Measurements from ENCODE around the gene KIRREL3.

Gene KIRREL3

DNA sequence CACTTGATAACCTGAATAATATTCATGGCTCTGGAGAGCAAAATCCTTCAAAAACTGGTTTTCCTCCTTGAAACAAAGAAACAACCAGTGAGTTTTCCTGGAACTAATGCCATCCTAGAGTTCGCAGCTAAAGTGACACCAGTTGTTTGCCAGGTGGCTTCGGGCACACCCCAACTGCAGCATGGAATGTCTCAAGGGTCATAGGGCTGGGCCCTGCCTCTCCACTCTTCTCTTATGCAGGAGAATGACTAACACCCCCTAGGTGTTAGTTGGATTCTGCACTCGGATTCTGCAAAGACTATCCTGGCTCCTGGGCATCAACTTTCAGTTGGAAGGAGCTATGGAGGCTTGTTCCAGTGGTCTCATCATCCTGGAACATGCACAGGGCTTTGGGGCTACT, 98.8 kb downstream of the KIRREL3 start:
- no peak for FAIRE-seq

DNA sequence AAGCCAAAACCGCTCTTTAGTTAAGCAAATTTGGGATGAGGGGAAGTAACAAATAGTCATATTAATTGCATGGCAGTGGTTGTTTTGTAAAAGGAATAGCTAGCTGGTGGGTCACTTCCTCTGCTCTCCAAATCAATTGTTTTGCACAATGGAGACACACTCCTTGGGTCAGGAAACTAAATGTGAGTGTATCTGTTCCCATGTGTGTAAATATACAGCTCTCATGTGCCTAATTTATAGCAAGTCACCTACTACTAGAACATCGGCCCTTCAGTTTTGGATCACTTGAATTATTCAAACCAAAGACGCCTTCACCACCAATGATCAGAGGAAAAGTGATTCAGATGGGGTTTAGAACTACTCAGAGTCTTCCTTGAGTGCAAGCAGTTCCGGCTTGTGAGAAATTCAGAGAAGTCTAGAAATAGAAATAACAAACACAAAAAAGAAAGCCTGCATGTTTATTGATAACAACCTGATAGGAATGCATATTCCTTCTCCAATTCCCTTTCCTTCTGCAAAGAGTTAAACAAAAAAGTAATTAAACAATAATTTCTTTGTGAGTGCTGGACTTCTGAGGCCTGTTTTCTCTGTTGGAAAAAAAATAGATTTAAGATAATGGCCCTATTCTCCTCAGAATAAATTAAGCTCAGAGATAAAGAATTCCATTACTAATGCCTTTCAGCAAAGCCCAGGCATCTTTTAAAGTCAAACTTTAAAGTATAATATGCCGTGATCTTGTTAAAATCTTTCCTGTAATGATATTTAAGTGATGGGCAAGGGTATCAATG, 100.4 kb downstream of the KIRREL3 start:
- no peak for FAIRE-seq

DNA sequence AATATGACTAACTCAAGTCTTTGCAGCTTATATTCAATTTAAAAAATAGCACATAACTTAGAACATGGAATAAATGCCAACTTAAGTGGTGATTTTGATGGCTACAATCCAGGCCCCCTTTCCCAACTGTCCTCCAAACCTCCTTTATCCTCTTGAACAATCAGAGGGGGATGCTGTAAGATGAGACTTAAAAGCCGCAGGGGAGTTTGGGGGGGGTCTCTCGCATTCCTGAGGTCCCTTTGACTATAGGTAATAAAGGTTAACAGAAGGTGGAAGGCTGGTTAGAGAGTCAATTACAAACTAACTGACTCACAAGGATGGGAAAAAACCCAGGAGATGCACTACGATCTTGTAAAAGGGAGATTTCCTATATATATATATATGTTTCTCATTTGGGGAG, 101.8 kb downstream of the KIRREL3 start:
- no peak for FAIRE-seq

DNA sequence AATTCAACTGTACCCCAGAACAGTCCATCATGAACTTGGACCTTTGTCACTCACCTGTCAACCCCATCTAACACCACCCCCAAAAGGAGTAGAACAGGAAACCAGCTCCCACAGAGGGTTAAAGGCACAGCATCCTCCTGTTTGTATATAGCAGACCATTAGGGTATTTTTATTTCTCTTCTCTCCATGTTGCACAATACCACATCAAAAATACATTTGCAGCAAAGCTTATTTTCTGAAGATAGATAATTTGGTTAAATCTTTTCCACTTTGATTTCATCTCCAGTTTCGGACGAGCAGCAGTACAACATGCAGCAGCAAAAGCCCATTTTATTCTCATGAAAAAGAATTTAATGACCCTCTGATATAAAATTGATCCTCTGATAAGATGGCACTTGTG, 103.1 kb downstream of the KIRREL3 start:
- FAIRE-seq = no peak

DNA sequence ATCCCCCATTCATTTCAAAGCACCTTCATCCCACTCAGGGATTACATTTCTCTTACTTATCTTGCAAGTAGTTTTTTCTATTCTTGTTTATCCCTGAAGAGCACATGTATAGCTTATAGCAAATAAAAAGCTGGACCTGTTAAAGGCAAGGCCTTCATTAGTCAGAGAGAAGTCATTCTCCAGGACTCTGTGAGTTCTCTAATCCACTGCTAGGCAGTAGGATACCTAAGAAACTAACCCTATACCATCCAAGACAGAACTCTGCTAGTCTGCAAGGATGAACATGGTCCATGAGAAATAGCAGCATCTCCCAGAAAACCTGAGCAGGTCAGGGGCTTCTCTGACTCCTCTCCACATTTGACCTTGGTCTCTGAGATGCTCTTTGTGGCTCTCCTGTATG, 104.5 kb downstream of the KIRREL3 start:
- no peak for FAIRE-seq

DNA sequence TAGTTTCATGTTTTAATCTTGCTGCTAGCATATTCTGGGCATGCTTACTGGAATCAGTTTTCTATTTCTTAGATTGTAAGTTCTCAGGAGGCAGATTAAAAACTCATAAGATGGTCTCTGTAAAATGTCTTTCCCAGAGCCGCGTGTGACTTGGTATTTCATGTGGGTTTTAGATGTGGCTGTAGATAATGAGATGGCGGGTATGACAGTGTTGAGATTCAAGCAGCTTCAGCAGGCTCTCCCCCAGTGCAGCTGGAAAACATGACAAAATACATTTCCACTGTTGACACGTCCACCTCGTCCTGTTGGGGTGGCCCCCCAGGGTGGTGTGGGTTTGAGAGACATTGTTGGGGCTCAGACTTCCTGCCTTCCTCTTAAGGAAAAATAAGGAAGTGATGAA, 106.8 kb downstream of the KIRREL3 start:
- FAIRE-seq = no peak

DNA sequence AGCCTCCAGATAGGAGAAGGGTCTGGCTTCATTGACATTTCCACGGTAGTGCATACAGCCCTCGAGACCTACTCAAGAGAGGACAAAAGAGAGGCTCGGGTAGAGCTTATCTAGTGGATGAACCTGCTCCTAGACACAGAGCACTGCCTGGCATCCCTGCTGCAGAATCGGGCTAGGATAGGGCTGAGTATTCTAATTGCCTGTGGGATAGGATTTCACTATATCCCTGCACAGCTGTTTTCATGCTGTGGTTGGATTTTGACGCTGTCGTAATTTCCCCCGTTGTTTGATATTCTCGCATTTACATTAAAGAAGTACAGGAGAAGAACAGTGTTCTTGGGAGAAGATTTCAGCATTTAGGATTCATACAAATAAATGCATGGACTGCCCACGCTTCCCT, 107.8 kb downstream of the KIRREL3 start:
- no peak for FAIRE-seq

DNA sequence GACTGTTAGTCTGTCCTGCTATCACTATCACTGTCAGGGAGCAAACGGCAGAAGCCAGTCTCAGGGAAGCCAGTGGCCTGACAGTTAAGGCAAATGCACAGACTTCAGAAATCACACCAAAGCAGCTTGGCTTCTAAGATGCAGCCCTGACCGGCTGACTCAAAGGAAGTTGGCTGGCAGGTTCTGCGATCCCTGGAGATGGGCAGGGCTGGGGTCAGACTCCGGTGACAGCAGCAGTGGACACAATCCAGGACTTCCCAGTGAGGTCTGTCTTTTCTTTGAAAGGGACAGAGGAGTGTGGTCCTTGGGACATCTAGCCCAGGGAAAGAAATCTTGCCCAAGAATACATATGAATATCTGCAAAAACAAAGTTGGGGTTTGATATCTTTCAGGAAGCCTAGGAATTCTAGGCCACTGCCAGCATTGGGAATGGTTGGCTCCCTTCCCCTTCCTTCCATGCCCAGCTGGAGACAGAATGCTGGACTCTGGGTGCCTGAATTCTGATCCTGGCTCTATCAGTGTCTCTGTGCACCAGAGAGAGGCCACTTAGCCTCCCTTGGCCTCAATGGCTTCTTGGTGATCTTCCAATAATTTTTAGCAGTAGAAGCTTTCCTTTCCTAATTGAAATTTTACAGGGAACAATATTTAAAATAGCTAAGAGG, 108.9 kb downstream of the KIRREL3 start:
- FAIRE-seq = no peak

DNA sequence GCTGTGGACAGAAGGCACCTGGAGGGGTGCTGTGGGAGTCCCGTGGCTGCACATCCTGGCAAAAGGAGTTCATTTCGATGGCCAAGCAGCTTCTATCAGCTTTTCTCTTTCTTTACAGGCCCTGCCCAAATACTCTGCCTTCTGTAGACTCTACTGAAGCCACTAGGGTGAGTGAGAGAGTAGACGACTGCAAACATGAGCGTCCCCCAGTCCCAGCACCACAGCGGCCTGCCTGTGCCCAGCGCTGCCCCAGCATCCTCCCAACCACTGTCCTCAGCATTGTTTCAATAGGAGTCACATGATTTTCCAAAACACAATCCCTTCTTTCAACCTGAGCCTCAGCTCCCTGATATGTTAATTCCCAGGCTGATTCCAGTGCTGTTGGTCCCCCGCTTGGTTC, 110.0 kb downstream of the KIRREL3 start:
- FAIRE-seq = no peak

DNA sequence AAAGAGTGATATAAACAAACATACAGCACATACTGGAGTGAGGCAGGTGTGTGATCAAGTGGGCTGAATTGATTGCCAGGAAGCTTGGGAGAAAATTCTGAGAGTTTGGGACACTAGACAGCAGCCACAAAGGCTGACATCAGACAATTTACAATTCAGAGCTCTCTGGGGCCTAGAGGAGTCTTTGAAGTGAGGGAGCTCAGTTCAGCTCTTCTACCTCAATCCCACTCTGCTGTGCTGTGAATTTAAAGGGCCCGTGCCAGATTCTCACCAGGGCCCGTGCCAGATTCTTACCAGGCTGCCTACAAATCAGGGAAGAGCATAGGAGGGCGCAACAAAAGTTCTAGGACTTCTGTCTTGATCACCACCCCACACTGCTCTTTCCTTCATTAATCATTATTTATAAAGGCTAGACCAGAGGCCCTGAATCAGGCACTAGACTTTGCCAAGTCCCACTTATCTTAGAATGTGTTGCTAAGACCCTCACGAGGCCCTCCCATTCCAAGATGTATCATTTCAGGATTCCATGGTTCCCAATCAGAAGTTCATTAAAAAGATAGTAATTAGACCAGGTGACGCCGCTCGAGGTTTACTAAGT, 112.4 kb downstream of the KIRREL3 start:
- no peak for FAIRE-seq

DNA sequence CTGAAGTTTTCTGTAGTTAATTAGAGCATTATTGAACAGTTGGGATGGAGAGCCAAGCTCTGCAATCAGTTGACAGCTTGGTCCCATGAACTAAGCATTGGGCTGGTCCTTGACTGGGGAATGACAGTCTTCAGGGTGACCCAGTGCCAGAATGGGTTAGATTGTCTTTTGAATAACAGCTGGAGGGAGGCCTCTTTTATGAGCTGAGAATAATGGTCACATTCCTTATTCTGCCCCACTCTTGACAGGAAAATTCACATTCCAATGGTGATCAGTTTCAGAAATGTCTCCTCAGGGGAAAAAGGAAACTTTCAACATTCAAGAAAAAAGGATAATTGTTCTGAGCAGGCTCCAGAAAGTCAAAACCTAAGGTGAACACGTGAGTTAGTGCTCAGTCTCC, 113.9 kb downstream of the KIRREL3 start:
- no peak for FAIRE-seq

DNA sequence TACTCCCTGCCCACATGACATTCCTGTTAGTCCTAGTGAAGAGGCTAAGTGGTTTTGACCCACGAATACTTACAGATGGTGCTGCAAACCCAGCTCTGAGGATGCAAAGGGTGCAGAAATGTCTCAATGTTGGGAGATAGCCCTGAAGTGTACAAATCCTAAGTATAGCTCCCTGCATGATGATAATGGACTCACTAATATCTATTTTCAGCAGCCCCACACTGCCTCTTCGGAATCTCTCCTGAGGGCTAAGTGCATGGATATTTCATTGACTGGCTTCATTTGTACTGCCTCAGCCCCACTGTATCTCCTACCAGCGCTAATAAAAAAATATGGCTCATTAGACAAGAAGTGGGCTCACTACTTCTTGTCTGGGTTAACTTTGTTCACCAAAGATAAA, 114.5 kb downstream of the KIRREL3 start:
- FAIRE-seq = no peak

DNA sequence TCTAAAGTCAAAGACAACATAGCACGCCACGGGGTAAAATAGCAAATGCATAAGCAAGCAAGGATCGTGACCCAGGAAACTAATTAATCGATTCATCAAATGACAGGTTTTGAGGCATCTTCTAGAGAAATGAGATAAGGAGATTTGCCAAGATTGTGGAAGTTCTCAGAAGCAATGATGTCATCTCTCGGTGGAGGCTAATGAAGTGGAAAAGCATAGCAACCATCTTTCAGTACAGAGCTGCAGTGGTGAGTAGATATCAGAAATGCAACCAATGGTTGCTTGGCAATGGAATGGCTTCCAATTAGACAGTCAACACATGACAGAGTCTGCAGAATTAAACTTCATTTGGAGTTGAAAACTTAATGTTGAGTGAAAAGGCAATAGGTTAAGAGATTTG, 116.0 kb downstream of the KIRREL3 start:
- no peak for FAIRE-seq

DNA sequence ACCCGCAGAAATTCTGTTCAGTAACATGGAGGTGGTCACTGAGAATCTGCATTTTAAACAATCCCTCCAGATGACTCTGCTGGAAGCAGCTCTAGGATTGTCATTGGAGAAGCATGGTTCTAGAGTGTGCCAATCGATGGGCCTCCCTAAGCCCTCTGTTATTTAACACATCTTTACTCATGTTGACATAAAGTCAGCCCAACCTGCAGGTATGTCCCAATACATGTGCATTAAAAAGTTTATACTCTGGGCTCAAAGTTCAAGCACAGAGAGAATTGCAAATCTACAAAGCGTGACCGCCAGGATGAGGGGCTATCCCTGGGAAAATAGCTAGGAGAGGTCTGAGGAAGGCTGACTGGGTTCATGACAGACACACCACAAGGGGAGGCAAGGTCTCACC, 116.4 kb downstream of the KIRREL3 start:
- FAIRE-seq = no peak

DNA sequence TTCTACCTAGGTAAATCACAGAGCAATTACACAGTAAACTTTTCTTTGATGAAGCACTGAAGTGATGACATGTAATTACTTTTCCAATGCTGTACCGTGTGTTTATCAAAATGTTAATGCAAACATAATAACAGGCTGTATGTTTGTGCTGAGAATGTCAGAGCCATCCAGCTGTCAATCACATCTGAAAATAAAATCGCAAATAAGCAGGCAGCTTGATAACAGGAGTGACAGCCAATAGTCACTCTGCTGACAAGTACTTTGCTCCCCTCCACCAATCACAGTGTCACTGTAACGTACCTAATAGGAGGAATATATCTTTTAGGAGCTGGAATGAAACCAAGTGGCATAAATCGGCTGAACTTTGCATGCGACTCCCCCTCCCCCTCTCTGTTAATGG, 119.7 kb downstream of the KIRREL3 start:
- FAIRE-seq = no peak

DNA sequence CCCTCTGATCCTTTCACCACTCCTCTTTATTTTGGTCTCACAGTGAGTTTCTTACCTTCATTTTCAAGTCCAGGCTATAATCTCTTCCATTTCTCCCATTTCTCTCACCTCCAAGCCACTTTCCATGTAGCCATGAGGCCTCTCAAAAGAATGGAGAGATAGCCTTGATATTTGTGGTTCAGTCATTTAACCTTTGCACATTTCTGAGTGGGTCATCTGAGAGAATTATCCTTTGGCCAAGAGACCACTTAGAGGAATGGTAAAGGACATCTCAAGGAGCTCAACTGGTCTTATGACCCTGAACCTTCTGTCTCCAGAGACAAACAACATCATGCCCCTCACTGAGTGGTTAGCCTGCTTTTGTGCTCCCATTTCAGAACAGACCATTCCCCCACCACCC, 121.1 kb downstream of the KIRREL3 start:
- FAIRE-seq = no peak

DNA sequence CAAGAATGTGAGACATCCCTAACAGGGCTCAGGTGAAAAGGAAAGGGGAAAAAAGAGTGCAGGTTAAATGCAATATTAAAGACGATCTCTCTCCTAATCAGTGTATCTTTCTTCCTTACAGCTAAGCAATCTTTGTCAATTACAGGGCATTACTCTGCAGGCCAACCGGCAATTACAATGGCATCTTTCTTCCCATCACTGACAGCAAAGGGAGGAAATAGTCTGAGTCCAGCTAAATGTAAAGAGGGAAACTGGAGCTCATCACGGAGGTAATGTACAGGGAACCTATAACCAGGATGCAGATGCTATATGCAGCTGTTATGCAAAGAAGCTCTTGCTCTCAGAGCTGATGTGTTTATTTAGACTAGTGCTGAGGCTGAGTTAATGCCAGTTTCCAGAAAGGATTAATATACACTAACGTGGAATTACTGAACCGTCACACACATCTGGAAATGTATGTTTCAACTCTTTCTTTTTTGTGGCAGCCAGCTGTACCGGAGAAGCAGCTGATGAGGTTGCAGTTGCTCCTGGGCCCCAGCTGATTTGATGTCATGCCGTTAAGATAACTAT, 121.6 kb downstream of the KIRREL3 start:
- FAIRE-seq = no peak

DNA sequence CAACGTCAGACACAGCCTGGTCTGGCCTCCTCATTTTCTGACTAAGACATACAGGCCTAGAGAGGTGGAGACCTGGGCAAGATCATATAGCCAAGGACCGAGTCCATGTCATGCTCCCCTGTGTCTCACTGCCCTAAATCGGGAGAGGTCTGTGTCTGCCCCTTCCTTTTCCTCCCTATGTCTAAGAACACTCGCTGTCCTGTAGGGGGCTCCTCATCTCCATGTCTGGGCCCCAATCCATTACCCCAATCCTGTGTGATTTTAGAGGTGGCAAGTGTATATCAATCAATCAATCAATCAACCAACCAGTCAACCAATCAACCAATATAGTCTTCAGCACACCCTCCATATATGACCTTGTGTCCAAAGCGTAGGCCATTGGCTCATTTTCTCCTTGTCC, 125.7 kb downstream of the KIRREL3 start:
- FAIRE-seq = no peak

DNA sequence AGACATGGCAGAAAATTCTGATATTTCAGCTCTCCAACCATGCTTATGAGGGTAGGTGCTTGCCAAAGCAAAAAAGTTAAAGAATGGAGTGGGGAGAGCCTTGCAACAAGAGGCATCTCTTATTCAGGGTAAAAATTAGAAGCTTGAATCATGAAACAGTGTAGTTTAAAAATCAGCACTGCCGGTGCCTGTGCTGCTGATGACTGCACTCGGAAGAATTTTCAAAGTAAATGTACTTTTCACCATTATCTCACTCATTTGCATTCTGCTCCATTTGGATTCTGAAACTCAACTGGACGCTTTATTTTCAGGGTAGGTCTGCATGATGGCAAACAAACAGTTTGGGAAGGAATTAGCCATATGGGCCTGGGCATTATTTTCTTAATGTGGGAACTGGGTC, 126.3 kb downstream of the KIRREL3 start:
- FAIRE-seq = no peak

DNA sequence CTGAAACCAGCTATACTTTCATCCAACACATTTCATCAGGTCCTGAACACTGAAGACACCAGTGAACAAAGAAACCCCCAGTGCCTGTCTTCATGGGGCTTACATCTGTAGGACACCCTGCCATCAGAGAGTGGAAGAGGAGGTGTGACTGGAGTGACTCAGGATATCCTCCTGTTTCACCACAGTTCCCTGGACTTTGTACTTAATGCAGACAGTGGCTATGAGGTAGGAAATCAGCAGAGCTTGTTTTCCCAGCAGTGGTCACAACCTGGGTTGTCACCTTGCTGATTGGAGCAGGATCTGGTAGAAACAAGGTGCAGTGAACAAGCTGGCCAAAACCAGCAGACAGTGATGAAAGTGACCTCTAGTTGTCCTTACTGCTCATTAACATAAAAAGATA, 128.8 kb downstream of the KIRREL3 start:
- FAIRE-seq = no peak

DNA sequence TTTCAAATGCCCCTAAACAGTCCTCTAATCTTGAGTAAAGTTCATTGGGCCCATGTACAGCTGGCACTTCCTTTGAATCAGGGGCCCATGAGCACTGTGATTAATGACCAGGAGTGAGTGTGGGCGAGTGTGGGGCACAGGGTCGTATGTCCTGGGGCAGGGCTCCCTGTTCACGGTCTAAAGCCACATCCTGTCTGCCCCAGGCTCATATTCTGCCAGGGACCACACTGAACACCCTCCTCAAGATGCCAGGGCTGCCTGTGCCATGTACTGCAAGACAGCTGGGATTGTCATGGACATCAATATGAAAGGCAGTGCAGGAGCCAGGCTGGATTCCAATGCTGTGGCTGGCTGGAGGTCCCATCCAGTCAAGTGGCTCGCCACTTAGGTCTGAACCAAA, 130.5 kb downstream of the KIRREL3 start:
- FAIRE-seq = no peak

DNA sequence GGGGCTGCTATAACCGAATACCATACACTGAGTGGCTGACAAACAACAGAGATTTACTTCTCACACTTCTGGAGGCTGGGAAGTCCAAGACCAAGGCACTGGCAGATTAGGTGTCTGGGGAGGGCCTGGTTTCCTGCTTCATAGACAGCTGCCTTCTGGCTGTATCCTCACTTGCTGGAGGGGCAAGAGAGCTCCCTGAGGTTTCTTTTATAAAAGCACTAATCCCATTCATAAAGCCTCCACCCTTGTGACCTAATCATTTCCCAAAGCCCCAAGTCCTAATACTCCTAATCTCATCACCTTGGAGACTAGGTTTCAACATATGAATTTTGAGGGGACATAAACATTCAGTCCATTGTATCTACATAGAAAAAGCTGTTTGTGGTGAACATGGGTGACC, 131.8 kb downstream of the KIRREL3 start:
- no peak for FAIRE-seq

DNA sequence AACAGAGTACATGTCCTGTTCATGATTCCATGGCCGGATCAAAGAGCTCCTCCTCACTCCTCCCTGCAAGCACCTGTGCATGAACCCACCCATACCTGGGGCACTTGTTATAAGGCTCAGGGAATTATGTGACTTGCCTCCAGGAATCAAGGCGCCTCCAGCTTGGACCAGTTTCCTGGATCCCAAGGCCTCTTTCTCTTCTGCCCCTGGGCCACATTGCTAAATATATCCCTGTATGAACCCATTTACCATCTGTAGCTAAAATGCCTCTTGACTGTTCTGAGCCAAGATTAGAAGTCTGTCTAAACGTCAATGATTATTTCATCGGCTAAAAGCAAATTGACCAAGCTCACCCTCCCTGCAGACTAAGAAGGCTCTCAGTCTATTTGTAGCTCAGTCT, 135.6 kb downstream of the KIRREL3 start:
- no peak for FAIRE-seq
